NOMO-1 treated with DMSO at 0.1 percent for 48 hours (cell line): ENCODE results near the gene DLL1.

Experiments
- DNase-seq: peaks from one replicate; lab custom pipeline; 2025; ENCODE audit not compliant: unreplicated experiment; lab: John Stamatoyannopoulos, UW

The DLL1 gene

GRCh38 chr6:170283212-170284081 is 7.4 kb downstream of the DLL1 start:
- DNase-seq, result no peak

GRCh38 chr6:170282512-170283158 is 8.2 kb downstream of the DLL1 start:
- no peak for DNase-seq

- DNase-seq, result no peak
Observed at GRCh38 chr6:170281331-170282292, 9.3 kb downstream of the DLL1 start.

GRCh38 chr6:170280689-170281045 is 10.2 kb downstream of the DLL1 start:
- DNase-seq, result no peak

GRCh38 chr6:170279977-170280688 is 10.7 kb downstream of the DLL1 start:
- DNase-seq, result no peak

GRCh38 chr6:170279426-170279825 is 11.5 kb downstream of the DLL1 start:
- no peak for DNase-seq

- peak; percentile 52 for DNase-seq
Observed at GRCh38 chr6:170278743-170279094, 12.2 kb downstream of the DLL1 start.

- no peak for DNase-seq
Observed at GRCh38 chr6:170277893-170278742, 12.8 kb downstream of the DLL1 start.

GRCh38 chr6:170276369-170277057 is 14.4 kb downstream of the DLL1 start:
- DNase-seq, result no peak

- DNase-seq, result no peak
Observed at GRCh38 chr6:170274713-170275560, 15.9 kb downstream of the DLL1 start.

GRCh38 chr6:170273681-170274080 is 17.2 kb downstream of the DLL1 start:
- no peak for DNase-seq

- DNase-seq, result no peak
Observed at GRCh38 chr6:170273191-170273590, 17.7 kb downstream of the DLL1 start.

GRCh38 chr6:170272341-170273065 is 18.4 kb downstream of the DLL1 start:
- DNase-seq, result no peak

- peak; percentile 90 for DNase-seq
Observed at GRCh38 chr6:170271771-170272314, 19.0 kb downstream of the DLL1 start.

- DNase-seq, result no peak
Observed at GRCh38 chr6:170270984-170271593, 19.8 kb downstream of the DLL1 start.

GRCh38 chr6:170269846-170270541 is 20.9 kb downstream of the DLL1 start:
- peak; percentile 11 for DNase-seq
